ENCODE results near the gene SIGLEC8.
"Not testable (repeated sequence)": the region's sequence is repeated elsewhere in the genome, so short reads cannot be mapped to it uniquely, and the experiment has no call there.

Gene SIGLEC8

DNA sequence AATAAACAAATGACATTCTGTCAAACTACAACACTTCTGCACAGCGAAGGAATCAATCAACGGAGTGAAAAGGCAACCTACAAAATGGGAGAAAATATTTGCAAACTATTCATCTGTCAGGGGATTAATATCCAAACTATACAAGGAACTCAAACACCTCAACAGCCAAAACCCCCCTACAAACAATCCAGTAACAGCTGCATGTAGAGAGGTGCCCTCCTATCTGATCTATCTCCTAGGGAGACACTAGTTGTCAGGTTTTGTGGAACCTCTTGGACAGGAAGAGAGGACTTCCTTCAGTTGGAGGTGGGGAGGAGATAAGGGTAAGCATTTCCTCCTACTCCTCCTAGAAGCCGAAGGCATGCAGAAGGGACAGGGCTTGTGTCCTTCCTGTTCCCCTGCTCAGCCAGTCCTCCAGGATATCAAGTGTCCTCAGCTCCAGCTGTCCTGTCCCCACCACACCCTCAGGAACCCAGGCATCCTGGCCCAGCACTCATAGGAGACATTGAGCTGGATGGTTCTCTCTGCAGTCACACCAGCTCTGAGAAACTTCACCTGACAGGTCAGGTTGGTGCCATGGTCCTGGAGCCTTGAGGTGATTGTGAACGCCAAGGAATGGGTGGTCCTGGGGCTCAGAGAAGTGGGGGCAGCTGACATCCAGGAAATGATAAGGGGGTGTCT lies 9.8 kb upstream of the SIGLEC8 start:
- Histone ChIP-seq H3K27me3 (ENCODE audit: low read depth) (peaks cover 18% of the 10 kb centered on the region), H3K4me1 (no peaks in the 10 kb centered on the region), H3K36me3 (replicated peaks) (no peaks in the 10 kb centered on the region), H3K9me3 (no peaks in the 10 kb centered on the region), H3K4me3 (no peak overlapping the region)
- in situ Hi-C loops (cut with MboI; ENCODE audit: low sequenced_read_pairs): loop anchor here (25.0 kb wide), 1 partner anchor 194 kb away; no protein-coding TSS in a partner anchor
- no peak for DNase-seq (ENCODE audit: low spot score in 2 of 2)

DNA sequence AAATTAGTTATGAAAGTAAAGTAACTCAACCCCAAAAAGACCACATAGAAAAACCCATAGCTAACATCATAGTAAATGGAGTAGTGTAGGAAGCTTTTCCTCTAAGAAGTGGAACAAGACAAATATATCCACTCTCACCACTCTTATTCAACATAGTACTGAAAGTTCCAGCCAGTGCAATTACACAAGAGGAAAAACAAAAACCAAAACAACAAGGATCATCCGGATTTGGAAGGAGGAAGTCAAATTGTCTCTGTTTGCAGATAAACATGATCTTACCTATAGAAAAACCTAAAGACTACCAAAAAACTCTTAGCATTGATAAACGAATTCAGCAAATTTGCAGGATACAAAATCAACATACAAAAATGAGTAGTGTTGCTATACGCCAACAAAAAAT lies 8.5 kb upstream of the SIGLEC8 start:
- no peak overlapping the region for H3K4me3 ChIP-seq
- H3K36me3 ChIP-seq (replicated peaks): no peaks in the 10 kb centered on the region
- no peaks in the 10 kb centered on the region for H3K9me3 ChIP-seq
- in situ Hi-C loops (cut with MboI; ENCODE audit: low sequenced_read_pairs): loop anchor here (25.0 kb wide), 1 partner anchor 196 kb away; no protein-coding TSS in a partner anchor
- DNase-seq (ENCODE audit: low spot score in 2 of 2): no peak
- H3K4me1 ChIP-seq: no peaks in the 10 kb centered on the region
- H3K27me3 ChIP-seq (ENCODE audit: low read depth): peaks cover 20% of the 10 kb centered on the region

DNA sequence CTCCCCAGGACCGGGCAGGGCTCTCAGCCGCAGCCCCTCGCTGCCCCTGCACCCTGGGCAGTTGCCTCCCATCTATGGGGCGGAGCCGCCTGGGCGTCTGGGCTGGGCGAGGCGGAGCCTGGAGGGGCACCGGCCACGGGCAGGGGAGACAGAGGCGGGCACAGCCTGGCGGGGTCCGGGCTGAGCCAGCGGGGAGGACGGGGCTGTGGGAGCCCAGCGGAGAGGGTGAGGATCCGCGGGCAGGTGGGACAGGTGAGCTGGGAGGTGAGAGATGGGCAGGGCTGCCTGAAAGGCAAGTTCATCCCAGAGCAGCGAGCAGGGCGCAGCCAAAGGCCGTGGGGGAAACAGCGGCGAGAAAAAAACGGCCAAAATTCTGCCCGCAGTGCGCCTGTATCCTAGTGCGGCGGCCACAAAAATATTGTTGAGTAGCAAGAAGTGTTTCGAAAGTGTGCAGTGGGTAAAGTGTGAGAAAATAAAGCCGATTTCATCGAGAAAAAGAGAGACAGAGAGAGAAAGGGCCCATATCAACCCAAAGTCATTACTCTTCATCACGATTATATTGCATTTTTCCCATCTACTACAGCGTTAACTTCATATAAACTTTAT lies 5.8 kb upstream of the SIGLEC8 start:
- not testable (repeated sequence) for DNase-seq (ENCODE audit: low spot score in 2 of 2); H3K36me3 ChIP-seq (replicated peaks); H3K4me1 ChIP-seq; H3K9me3 ChIP-seq; H3K4me3 ChIP-seq
- peaks cover 22% of the 10 kb centered on the region for H3K27me3 ChIP-seq (ENCODE audit: low read depth)
- in situ Hi-C loops (cut with MboI; ENCODE audit: low sequenced_read_pairs): loop anchor here (25.0 kb wide), 1 partner anchor 198 kb away; no protein-coding TSS in a partner anchor

DNA sequence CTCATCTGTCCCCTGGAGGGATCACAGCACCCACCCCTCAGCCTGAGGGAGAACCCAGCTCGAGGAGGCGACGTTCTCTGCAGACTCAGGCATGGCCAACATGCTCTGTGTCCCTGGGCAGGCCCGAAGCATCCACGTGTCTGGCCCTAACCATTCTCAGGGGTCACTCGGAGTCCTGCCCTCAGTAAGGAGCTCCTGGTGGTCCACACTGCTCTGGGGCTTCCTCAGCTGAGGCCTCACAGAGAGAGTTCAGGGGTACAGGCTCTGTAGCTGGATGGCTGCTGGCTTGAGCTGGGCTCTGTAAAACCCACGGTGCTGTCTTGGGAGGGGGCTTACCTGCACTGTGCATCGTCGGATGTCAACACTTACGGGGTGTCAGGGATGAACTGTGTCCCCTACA lies 4.4 kb upstream of the SIGLEC8 start:
- H3K27me3 ChIP-seq (ENCODE audit: low read depth): peaks cover 22% of the 10 kb centered on the region
- no peak for DNase-seq (ENCODE audit: low spot score in 2 of 2)
- in situ Hi-C loops (cut with MboI; ENCODE audit: low sequenced_read_pairs): loop anchor here (25.0 kb wide), 1 partner anchor 200 kb away; no protein-coding TSS in a partner anchor
- no peaks in the 10 kb centered on the region for H3K9me3 ChIP-seq
- no peaks in the 10 kb centered on the region for H3K4me1 ChIP-seq
- H3K36me3 ChIP-seq (replicated peaks): no peaks in the 10 kb centered on the region
- no peak overlapping the region for H3K4me3 ChIP-seq

DNA sequence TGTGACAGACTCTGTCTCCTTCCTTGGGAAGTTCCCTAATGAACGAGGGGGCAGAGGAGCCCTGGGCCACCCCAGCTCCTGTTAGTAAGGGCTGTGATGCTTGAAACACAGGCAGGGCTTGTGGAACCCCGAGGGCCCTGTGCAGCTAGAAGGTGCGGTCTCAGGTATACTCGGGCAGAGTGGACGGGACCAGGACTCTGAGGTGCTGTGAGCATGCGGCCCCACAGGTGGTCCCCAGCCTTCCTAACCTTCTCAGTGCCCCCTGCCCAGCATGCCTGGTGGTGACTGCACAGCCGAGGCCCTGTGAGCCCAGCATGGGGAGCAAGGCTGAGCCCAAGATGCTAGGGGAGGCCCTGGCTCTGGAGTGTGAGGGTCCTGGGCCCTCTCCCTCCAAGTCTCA lies 4.0 kb upstream of the SIGLEC8 start:
- H3K36me3 ChIP-seq (replicated peaks): no peaks in the 10 kb centered on the region
- in situ Hi-C loops (cut with MboI; ENCODE audit: low sequenced_read_pairs): loop anchor here (25.0 kb wide), 1 partner anchor 200 kb away; no protein-coding TSS in a partner anchor
- H3K4me1 ChIP-seq: no peaks in the 10 kb centered on the region
- no peak overlapping the region for H3K4me3 ChIP-seq
- H3K9me3 ChIP-seq: no peaks in the 10 kb centered on the region
- DNase-seq (ENCODE audit: low spot score in 2 of 2): no peak
- H3K27me3 ChIP-seq (ENCODE audit: low read depth): peaks cover 21% of the 10 kb centered on the region

DNA sequence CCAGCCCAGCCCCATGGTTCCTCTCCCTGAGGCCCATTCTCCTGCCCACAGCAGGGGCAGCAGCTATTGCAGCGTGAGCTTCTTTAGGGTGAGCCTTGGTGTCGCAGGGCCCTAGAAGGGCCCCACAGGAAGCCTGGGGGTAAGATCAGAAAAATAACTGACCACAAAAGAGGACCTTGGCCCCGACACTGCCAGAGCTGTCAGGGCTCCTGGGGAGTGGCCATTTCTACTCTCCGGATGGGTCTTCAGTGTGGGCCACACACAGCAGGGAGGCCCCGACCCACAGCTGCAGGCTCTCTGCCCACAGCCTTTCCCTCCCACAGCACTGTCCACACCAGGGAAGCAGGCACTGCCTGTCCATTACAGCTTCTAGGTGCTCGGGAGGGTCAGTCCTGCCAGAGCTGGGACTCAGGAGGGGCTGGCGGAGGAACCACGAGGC lies 3.5 kb upstream of the SIGLEC8 start:
- no peak for DNase-seq (ENCODE audit: low spot score in 2 of 2)
- peaks cover 17% of the 10 kb centered on the region for H3K27me3 ChIP-seq (ENCODE audit: low read depth)
- no peaks in the 10 kb centered on the region for H3K36me3 ChIP-seq (replicated peaks)
- H3K4me1 ChIP-seq: no peaks in the 10 kb centered on the region
- in situ Hi-C loops (cut with MboI; ENCODE audit: low sequenced_read_pairs): loop anchor here (25.0 kb wide), 1 partner anchor 201 kb away; no protein-coding TSS in a partner anchor
- H3K4me3 ChIP-seq: no peak overlapping the region
- no peaks in the 10 kb centered on the region for H3K9me3 ChIP-seq

DNA sequence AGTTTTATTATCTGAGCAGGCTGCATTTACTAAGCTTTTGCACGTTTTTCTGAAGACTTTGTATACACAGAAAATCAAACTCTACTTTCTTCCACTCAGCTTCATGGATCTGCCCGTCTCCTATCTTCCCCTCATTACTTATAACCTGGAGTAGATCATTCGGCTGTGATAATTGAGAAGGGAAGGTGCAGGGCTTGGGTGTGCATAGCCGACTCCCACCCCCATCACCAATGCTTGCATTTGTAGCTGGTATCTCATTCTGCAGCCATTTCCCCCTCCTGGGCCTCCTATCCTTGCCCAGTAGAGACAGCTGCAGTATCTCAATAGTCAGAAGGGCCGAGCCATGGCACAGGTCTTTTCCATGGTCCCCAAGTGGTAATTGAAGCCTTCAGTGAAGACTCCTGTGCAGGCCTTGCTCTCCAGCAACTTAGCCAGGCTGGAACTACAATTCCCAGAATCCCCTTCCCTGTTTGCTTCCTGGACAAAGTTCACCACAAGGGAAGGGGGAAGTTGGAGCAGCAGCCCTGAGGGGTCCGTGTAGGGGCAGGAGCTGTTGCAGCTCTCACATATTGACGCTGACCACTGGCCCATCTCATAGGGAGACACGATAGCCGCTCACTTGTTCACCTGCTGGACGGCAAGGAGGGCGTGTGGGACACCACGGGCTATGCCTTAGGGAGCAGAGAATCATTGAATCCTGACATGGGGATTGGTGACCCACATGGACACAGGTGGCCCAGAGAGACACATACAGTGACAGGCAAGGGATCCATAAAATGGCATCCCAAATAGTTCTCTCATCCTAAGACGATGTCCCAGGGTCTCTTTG lies 2.1 kb upstream of the SIGLEC8 start:
- H3K36me3 ChIP-seq (replicated peaks): no peaks in the 10 kb centered on the region
- in situ Hi-C loops (cut with MboI; ENCODE audit: low sequenced_read_pairs): loop anchor here (25.0 kb wide), 1 partner anchor 202 kb away; no protein-coding TSS in a partner anchor
- DNase-seq (ENCODE audit: low spot score in 2 of 2): no peak
- no peak overlapping the region for H3K4me3 ChIP-seq
- peaks cover 8% of the 10 kb centered on the region for H3K27me3 ChIP-seq (ENCODE audit: low read depth)
- H3K4me1 ChIP-seq: no peaks in the 10 kb centered on the region
- no peaks in the 10 kb centered on the region for H3K9me3 ChIP-seq

DNA sequence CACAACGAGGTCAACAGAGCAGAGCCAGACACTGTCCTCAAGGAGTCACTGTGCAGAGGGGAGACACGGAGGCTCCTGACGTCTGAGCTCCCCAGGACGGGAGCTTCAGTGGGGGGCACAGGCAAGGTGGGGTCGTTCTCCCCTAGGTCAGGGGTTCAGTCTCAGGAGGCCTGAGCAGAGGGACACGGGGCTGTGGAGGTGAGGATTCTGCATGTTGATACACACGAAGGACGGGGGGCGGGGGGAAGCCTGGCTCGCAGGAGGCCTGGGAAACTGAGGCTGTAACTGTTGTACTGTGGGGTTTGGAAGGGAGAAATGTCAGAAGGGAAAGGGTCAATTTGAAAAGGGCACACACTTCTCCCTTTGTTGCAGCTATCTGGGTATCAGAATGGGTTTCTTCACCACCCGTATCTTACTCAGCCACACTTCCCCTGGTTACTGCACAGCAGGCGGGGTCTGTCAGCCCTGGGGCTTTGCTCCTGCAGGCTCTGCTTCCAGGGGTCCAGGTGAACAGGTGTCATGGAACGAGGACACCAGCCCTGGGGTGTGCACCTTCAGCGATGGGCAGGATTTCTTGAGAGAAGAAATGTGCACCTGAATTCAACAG lies 748 bp upstream of the SIGLEC8 start:
- no peak for DNase-seq (ENCODE audit: low spot score in 2 of 2)
- H3K36me3 ChIP-seq (replicated peaks): no peaks in the 10 kb centered on the region
- in situ Hi-C loops (cut with MboI; ENCODE audit: low sequenced_read_pairs): loop anchor here (25.0 kb wide), 1 partner anchor 203 kb away; no protein-coding TSS in a partner anchor
- no peak overlapping the region for H3K4me3 ChIP-seq
- no peaks in the 10 kb centered on the region for H3K4me1 ChIP-seq
- peaks cover 5% of the 10 kb centered on the region; the same call in 1 of the 2 replicates for H3K27me3 ChIP-seq (ENCODE audit: low read depth)
- no peaks in the 10 kb centered on the region for H3K9me3 ChIP-seq

DNA sequence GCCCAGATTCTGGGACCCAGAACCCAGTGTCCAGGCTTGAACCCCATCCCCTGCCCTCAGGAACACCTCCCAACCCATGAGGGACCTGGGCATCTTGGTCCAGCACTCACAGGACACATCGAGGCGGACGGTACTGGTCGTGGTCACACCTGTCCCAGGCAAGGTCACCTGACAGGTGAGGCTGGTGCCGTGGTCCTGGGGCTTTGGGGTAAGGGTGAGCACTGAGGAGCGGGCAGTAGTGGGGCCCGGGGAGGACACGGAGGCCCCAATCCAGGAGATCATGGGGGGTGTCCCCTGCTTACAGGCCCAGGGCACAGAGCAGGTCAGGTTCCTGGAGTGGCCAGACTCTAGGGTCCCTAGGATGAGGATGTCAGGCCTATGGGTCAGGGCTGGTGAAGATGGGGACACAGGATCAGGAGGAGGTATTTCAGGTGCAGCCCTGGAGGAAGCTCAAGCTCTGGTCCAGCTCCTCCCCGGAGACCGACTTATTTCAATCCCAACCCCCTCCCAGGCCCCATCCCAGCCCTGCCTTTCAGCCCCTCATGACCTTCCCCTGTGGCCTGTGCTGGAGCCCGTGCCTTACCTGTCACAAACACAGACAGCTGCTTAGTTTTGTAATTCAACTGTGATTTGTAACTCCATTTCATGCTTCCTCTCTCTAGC lies 772 bp downstream of the SIGLEC8 start:
- in situ Hi-C loops (cut with MboI; ENCODE audit: low sequenced_read_pairs): loop anchor here (25.0 kb wide), 1 partner anchor 205 kb away; no protein-coding TSS in a partner anchor
- Histone ChIP-seq H3K4me1 (no peaks in the 10 kb centered on the region), H3K27me3 (ENCODE audit: low read depth) (peaks cover 2% of the 10 kb centered on the region; the same call in 1 of the 2 replicates)

DNA sequence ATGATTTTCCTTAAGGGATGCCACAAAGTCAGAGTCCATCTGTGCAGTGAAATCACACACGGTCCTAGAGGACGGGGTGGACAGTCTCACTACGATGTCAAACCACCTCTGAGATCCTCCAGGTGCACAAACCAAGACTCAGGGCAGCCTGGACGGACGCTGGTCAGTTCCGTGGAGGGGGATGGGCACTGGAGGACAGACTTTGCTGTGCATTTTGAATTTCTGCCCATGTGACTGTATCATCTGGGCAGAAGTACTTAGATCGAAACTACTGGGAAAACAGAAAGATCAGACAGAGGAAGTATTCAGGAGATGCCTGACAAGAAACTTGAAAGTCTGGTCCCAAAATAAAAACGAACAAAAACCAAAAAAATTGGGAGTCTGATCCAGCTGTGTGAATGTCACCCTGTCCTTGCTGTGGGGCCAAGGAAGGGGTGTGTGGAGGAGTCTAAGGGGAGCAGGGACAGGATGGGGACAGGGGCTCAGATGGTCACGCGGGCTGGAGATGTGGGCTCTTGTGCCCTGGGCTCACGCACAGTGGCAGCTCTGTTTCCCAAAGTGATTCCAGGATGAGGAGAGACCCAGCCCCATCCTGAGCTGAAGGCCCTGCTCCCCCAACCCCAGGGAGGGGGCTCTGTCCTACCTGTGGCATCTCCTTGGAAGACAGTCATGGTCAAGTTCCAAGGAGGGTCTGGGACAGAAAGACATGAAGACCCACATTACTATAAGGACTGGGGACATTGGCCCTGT lies 1.5 kb downstream of the SIGLEC8 start:
- no peaks in the 10 kb centered on the region for H3K36me3 ChIP-seq (replicated peaks)
- in situ Hi-C loops (cut with MboI; ENCODE audit: low sequenced_read_pairs): loop anchor here (25.0 kb wide), 1 partner anchor 206 kb away; no protein-coding TSS in a partner anchor
- no peaks in the 10 kb centered on the region for H3K4me1 ChIP-seq
- no peaks in the 10 kb centered on the region for H3K9me3 ChIP-seq
- no peak overlapping the region for H3K4me3 ChIP-seq
- no peak for DNase-seq (ENCODE audit: low spot score in 2 of 2)
- peaks cover 2% of the 10 kb centered on the region; the same call in 1 of the 2 replicates for H3K27me3 ChIP-seq (ENCODE audit: low read depth)

More for the DNA sequence above, 772 bp downstream of the SIGLEC8 start:
- Histone ChIP-seq H3K36me3 (replicated peaks) (no peaks in the 10 kb centered on the region), H3K9me3 (no peaks in the 10 kb centered on the region), H3K4me3 (no peak overlapping the region)
- DNase-seq (ENCODE audit: low spot score in 2 of 2): no peak

DNA sequence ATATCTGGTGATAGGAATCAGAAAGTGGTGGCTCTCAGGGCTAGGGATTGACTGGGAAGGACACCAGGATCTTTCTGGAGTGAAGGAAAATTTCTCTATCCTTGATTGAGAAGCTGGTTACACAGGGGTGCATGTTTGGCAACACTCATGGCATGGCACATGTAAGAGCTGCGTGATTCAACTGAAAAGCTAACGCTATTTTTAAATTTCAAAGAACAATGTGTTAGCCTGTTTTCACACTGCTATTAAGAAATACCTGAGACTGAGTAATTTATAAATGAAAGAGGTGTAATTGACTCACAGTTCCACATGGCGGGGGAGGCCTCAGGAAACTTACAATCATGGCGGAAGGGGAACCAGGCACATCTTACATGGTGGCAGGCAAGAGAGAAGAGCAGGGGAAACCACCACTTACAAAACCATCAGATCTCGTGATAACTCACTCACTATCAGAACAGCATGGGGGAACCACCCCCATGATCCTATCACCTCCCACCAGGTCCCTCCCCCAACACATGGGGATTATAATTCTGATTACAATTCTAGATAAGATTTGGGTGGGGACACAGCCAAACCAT lies 7.4 kb downstream of the SIGLEC8 start:
- Histone ChIP-seq H3K27me3 (ENCODE audit: low read depth) (peaks cover 3% of the 10 kb centered on the region), H3K36me3 (replicated peaks) (no peaks in the 10 kb centered on the region), H3K4me1 (no peaks in the 10 kb centered on the region), H3K4me3 (no peak overlapping the region), H3K9me3 (no peaks in the 10 kb centered on the region)
- no peak for DNase-seq (ENCODE audit: low spot score in 2 of 2)
- in situ Hi-C loops (cut with MboI; ENCODE audit: low sequenced_read_pairs): loop anchor here (25.0 kb wide), 1 partner anchor 211 kb away; no protein-coding TSS in a partner anchor

DNA sequence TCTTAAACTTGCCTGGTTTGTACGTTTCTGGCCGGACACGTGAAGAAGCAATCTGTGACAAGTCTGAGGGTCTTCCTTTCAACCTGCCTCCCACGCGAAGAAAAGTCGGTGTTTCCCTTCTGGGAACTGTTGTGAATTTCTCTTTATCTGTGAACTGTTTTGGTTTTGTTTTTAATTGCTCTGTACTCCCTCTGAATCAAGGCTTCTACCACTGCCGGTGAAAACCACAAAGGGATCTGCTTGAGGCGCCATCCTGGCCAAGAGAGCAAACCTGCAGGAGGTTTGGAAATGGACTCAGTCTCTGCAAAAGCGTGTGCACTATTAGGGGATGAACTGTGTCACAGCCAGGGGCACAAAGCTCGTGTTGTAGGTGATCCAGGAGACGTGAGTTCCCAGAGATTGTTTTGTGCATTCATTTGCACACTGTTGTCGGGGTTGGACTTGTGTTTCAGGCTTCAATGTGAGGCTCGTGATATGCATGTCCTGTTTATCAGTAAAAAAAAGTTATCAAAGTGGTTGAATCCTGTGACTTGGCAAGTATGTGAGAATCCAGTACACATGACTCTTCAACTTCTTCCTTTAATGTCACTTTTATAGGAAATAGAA lies 9.7 kb downstream of the SIGLEC8 start:
- Histone ChIP-seq H3K4me3 (no peak overlapping the region), H3K36me3 (replicated peaks) (no peaks in the 10 kb centered on the region), H3K9me3 (no peaks in the 10 kb centered on the region), H3K4me1 (no peaks in the 10 kb centered on the region), H3K27me3 (ENCODE audit: low read depth) (peaks cover 3% of the 10 kb centered on the region)
- DNase-seq (ENCODE audit: low spot score in 2 of 2): no peak
- in situ Hi-C loops (cut with MboI; ENCODE audit: low sequenced_read_pairs): no loop called here
